Activated naive CD4-positive, alpha-beta T cell treated with anti-CD3 and anti-CD28 coated beads, Interleukin-2, amount 50 U/mL, for 72 hours (primary cell): ENCODE results near the gene PRR29. TPM values are rescaled to one million over a fixed set of nuclear protein-coding genes. Genes with fewer than 3 reads are reported as not detected.

Experiments used
- ATAC-seq, 2 donors: fragments of 150-1000 bp; cut with Tn5 transposase; 2 replicates each; pipeline ENCODE4 v1.10.0; 2021; ENCODE audit warnings: mild to moderate bottlenecking in 2 of 2, moderate library complexity in 2 of 2
- DNase-seq, 2 donors: peaks; one replicate each; pipeline ENCODE4 v3.0.0; 2021 to 2022; ENCODE audit warnings: low spot score in 2 of 2
- H3K27ac Mint-ChIP-seq, 2 donors: one replicate each; pipeline ENCODE4 v1.8.0; 2022; ENCODE audit warnings: mild to moderate bottlenecking in 2 of 2, mixed read lengths in 2 of 2
- H3K36me3 Mint-ChIP-seq, 2 donors: one replicate each; pipeline ENCODE4 v1.8.0; 2022; ENCODE audit warnings: mixed read lengths in 2 of 2
- H3K9me3 Mint-ChIP-seq, 2 donors: one replicate each; pipeline ENCODE4 v1.8.0; 2022; ENCODE audit warnings: mixed read lengths in 2 of 2
- total RNA-seq, 2 donors: library from RNA; stranded (reverse); gene quantifications; one replicate each; pipeline ENCODE4 v1.2.3, GENCODE V29; 2022

PRR29 gene
- total RNA-seq, 2 donors from 2014 or later: 0.86 to 1.8 TPM

DNA sequence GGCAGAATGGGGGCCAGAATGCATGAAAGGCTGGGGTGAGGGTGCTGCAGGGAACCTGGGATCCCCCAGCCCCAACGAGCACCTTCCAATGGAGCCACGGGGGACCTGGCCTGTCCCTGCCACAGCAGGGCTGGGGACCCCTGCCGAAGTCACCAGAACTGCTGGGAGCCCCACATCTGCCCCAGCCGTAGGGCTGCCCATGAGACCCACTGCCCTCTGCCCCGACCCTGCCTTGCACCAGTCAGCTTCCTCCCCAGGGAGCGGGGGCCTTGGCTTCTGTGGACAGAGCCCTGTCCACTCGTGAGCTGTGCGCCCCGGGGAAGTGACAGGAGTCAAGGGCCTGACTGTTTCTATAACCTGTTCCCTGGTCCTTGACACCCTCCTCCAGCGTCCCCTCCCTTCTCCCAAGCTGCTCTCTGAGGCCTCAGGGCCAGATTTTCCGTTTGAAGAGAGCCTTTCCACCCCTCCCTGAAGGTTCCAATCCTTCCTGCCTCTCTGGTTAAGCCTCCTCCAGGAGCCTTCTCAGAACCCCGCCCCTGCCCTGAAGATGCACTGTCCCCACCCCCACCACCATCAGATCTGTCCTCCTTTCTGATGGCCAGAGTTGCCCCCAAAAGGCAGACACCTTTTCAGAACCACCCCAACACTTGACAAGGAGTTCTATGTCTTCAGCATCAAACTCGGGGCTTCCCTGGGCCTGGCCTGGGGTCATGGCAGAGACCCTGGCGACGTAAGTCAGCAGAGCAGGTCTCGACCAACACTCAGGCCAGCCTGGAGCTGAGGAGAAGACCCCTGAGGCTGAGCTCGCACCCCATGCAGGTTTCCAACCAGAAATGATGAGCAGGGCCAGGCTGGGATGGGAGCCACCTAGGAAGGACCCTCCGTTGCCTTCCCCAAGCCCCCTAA is 10.7 kb upstream of the PRR29 start:
- H3K36me3 Mint-ChIP-seq: peaks cover 6 to 7% of the 10 kb centered on the region in 2 donors
- peak overlapping the region in 1 of 2 donors; percentile 73 for H3K27ac Mint-ChIP-seq
- H3K9me3 Mint-ChIP-seq: peaks cover 5 to 6% of the 10 kb centered on the region in 2 donors
- ATAC-seq: no peak
- no peak for DNase-seq

- ATAC-seq: no peak
Observed at GRCh38 chr17:63988127-63988478, 10.0 kb upstream of the PRR29 start.

DNA sequence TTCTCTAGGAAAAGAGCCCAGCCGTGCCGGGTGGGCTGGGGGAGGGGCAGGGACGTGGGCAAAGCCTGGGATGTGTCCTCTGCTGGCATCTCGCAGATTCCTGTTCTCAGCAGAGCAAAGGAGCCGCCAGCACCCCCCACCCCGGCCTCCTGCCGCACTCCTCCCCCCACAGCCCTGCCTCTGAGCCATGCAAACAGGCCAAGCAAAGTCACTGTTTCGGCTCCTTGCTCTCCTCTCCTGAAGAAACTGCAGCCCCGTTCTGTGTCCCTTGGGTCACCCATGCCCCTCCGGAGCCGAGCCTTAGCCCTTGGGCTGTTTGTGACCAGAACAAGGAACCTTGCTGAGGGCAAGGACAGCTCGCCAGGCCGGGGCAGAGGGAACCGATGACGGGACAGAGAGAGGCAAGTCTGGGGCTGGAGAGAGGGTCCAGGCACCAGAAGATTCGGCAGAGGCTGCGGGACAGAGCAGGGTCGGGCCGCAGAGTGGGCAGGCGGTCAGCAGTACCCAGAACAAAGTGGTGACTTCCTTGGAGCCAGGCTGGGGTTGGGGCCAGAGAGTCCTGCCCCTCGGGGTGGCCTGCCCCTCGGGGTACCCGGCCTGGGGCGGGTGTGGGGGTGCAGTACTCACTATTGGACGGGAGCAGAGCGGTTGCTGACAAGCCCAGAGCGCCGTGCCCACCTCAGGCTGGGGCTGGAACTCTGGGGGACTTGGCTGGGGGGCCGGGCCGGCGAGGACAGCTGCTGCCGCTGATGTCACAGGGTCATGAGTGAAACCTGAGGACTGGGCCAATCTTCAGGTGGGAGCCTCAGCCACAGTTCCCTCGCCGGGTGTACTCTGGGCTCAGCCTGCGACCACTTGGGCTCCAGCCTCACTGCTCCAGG is 9.2 kb upstream of the PRR29 start:
- Mint-ChIP-seq H3K27ac (no peak overlapping the region), H3K36me3 (no peaks in the 10 kb centered on the region), H3K9me3 (no peaks in the 10 kb centered on the region)
- DNase-seq (no peak), ATAC-seq (no peak)

More at GRCh38 chr17:63988127-63988478, 10.0 kb upstream of the PRR29 start:
- Mint-ChIP-seq H3K27ac (peak overlapping the region in 1 of 2 donors; percentile 73), H3K36me3 (peaks cover under 1% of the 10 kb centered on the region in 2 donors), H3K9me3 (no peaks in the 10 kb centered on the region)
- no peak for DNase-seq

DNA sequence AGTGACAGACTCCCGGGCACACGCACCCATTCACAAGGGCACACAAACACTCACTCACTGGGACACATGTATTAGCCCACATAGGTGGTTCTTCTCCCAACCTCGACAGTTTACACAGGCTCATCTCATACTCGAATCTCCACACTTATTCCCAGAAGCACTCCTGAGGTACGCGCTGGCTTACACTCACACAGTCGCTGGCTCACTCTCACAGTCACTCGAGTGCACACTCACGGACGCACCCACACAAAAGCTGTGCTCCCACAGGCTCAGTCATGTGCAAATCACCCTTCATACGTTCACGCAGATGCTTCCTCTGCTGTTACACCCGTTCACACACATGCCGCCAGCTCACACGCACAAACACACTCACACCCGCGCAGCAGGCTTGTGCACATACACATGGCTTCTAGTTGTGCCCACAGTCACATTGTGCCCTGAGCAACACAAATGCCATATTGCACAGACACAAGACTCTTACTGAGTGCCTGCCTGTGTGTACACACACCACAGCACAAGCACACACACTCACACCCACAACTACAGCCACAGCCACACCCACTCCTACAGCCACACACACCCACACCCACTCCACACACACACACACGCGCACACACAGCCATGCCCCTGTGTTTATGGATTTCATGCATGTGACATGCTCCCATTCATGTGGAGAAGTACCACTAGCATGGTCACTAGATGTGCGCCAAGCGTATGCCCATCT is 8.4 kb upstream of the PRR29 start:
- Mint-ChIP-seq H3K27ac (no peak overlapping the region), H3K9me3 (no peaks in the 10 kb centered on the region), H3K36me3 (no peaks in the 10 kb centered on the region)
- ATAC-seq: no peak
- no peak for DNase-seq

DNA sequence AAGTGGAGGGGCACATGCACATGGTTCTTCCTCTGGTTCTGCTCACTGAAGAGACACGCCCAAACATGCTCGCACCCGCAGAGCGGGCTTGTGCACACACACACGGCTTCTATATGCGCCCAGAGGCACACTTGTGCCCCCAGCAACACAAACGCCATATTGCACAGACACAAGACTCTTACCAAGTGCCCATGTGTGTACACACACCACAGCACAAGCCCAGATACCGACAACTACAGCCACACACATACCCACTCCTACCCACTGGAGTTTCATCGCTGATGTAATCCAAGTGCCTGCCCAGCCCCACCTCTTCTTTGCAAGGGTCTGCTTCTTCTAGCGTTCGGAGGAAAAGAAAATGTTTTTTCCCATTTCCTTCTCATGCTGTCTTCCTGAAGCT is 6.5 kb upstream of the PRR29 start:
- Mint-ChIP-seq H3K9me3 (no peaks in the 10 kb centered on the region), H3K27ac (peak overlapping the region in 1 of 2 donors; percentile 76), H3K36me3 (no peaks in the 10 kb centered on the region)
- ATAC-seq: no peak
- DNase-seq: no peak

GRCh38 chr17:63993368-63993985 is 4.7 kb upstream of the PRR29 start:
- ATAC-seq (no peak), DNase-seq (peak in 1 of 2 donors; percentile 51)
- Mint-ChIP-seq H3K36me3 (no peaks in the 10 kb centered on the region), H3K9me3 (no peaks in the 10 kb centered on the region), H3K27ac (no peak overlapping the region)

GRCh38 chr17:63995626-63996025 is 2.5 kb upstream of the PRR29 start:
- Mint-ChIP-seq H3K36me3 (no peaks in the 10 kb centered on the region), H3K9me3 (no peaks in the 10 kb centered on the region), H3K27ac (no peak overlapping the region)
- DNase-seq: peak in 1 of 2 donors; percentile 41
- no peak for ATAC-seq

GRCh38 chr17:63996430-63997182 is 1.5 kb upstream of the PRR29 start:
- DNase-seq (peak in 1 of 2 donors; percentile 44), ATAC-seq (no peak)
- no peaks in the 10 kb centered on the region for H3K9me3 Mint-ChIP-seq
- no peaks in the 10 kb centered on the region for H3K36me3 Mint-ChIP-seq
- no peak overlapping the region for H3K27ac Mint-ChIP-seq

GRCh38 chr17:63997341-63998048 is 656 bp upstream of the PRR29 start:
- H3K9me3 Mint-ChIP-seq: no peaks in the 10 kb centered on the region
- H3K27ac Mint-ChIP-seq: peak overlapping the region in 1 of 2 donors; percentile 8
- no peaks in the 10 kb centered on the region for H3K36me3 Mint-ChIP-seq
- ATAC-seq: no peak
- DNase-seq: peak in 1 of 2 donors; percentile 46

DNA sequence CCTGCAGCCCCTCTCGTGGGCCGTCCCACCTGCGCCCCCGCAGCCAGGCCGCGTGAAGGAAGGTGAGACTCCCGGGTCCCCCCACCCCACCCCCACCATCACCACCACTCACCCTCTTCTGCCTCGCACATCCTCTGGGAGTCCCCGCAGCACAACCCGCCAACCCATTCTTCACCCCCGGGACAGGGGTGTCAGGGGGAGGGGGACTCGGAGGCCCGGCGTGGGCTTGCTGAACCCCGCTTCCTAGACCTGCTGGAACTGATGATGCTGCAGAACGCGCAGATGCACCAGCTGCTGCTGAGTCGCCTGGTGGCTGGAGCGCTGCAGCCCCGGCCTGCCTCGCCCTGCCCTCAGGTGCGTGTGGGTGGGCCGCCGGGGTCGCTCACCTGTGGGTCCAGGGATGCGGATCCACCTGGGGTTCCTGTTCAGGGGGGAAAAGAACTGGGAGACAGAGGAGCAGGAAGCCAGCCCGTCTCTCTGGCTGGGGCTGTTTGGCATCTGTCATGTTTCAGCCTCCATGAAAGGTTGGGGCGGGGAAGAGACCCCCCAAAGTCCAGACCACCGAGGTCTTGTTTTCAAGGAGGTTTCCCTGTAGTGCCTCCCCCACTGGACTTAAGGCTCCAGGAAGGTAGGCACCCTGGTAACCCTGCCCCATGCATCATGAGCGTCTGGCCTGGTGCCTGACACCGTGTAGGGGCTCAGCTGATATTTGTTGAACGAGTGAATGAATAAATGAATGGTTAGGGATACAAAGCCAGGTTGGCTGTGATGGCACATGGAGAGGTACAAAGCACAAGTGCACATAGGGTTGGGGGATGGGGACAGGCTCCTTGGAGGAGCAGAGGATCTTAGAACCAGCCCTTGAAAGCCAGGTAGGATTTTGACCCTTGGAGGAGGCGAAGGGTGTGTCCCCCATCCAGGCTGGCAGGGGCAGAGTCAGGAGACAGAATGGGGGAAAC is 849 bp downstream of the PRR29 start:
- DNase-seq: peak in 1 of 2 donors; percentile 55
- H3K36me3 Mint-ChIP-seq: no peaks in the 10 kb centered on the region
- H3K9me3 Mint-ChIP-seq: no peaks in the 10 kb centered on the region
- ATAC-seq: peak; percentile 43 to 52
- H3K27ac Mint-ChIP-seq: peak overlapping the region; percentile 8 to 22

- ATAC-seq (no peak), DNase-seq (peak in 1 of 2 donors; percentile 43)
- Mint-ChIP-seq H3K9me3 (no peaks in the 10 kb centered on the region), H3K27ac (no peak overlapping the region), H3K36me3 (no peaks in the 10 kb centered on the region)
Observed at GRCh38 chr17:63999680-64000531, 1.8 kb downstream of the PRR29 start.

DNA sequence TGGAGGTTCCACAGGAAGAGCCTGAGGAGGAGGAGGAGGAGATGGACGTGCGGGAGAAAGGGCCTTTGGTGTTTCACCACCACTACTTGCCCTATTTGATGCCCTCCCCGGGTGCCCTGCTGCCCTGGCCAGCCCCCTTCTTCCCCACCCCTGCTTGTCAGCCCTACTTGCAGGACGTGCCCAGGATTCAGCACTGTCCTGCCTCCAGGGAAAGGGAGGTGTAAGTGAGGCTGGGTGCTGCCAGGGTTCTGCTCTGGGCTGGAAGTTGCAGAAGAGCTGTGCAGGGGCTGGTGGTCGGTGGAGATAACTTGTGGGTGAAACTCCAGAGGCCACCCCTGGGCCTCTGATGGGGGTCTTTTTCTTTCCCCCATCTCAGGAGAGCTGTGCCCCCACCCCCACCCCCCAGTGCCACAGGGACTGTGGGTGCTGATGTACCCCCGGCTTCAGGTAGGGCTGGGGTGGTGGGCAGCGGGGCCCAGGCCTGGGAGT is 3.0 kb downstream of the PRR29 start:
- Mint-ChIP-seq H3K9me3 (no peaks in the 10 kb centered on the region), H3K27ac (no peak overlapping the region), H3K36me3 (no peaks in the 10 kb centered on the region)
- ATAC-seq (no peak), DNase-seq (peak in 1 of 2 donors; percentile 34)
